ENCODE measurements around the gene TMIGD2.
A peak's percentile ranks its signal among the peaks of the same experiment; 100 is the strongest.
"Not testable (repeated sequence)": the region's sequence is repeated elsewhere in the genome, so short reads cannot be mapped to it uniquely, and the experiment has no call there.

TMIGD2 gene

DNA sequence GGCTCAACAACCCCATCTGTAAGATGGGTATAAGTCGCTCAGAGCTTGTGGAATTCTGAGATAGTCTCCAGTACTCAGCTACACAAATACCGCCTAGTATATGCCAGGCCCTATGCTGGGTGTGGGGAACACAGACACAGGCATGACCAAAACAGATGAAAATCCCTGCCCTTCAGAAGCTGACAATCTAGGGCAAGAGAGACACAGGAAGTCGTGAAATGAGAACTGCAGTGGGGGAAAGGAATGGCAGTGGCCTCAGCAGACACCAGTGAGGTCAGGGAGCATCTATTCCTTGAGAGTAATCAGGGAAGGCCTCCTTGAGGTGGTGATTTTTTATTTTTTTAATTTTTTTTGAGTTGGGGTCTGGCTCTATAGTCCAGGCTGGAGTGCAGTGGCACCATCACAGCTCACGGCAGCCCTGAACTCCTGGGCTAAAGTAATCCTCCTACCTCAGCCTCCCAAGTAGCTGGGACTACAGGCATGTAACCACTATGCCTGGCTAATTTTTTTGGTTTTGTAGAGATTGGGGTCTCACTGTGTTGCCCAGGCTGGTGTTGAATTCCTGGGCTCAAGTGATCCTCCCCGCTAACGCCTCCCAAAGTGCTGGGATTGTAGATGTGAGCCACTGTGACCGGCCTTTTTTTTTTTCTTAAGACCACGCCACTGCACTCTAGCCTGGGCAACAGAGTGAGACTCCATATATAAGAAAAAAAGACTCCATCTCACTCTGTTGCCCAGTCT is 3.2 kb downstream of the TMIGD2 start:
- H3K4me3 ChIP-seq (ENCODE audit: low read depth, low read length) = no peak overlapping the region

DNA sequence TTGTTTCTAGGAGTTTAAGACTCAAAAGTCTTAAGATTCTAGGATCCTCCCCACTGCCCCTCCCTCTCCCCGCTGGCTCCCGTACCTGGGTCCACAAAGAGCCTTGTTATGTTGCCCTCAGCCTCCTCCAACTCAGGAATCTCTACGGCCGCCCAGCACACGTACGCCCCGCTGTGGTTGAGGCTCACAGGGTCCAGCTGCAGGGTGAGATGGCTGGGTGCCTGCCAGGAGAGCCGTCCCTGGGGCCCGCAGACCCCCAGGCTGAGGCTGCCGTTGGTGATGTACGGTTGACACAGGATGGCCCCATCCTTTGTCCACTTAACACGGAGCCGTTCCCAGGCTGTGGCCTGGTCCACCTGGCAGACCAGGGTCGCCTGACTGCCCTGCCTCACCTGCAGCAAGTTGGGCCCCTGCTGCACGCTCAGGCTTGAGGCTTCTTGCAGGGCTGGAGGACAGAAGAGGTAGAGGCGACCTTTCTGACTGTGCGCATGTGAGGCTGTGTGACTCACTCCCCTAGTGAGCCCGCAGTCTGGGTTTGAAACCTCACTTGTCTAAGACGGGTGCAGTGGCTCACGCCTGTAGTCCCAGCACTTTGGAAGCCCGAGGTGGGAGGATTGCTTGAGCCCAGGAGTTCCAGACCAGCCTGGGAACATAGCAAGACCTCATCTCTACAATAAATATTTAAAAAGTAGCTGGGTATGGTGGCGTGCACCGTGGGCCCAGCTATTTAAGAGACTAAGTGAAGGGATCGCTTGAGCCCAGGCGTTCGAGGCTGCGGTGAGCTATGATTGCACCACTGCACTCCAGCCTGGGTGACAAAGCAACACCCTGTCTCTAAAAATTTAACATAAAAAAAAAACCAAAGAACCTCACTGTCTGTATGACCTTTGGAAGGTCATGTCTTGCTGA is 4.0 kb downstream of the TMIGD2 start:
- H3K4me3 ChIP-seq (ENCODE audit: low read depth, low read length) = no peak overlapping the region

DNA sequence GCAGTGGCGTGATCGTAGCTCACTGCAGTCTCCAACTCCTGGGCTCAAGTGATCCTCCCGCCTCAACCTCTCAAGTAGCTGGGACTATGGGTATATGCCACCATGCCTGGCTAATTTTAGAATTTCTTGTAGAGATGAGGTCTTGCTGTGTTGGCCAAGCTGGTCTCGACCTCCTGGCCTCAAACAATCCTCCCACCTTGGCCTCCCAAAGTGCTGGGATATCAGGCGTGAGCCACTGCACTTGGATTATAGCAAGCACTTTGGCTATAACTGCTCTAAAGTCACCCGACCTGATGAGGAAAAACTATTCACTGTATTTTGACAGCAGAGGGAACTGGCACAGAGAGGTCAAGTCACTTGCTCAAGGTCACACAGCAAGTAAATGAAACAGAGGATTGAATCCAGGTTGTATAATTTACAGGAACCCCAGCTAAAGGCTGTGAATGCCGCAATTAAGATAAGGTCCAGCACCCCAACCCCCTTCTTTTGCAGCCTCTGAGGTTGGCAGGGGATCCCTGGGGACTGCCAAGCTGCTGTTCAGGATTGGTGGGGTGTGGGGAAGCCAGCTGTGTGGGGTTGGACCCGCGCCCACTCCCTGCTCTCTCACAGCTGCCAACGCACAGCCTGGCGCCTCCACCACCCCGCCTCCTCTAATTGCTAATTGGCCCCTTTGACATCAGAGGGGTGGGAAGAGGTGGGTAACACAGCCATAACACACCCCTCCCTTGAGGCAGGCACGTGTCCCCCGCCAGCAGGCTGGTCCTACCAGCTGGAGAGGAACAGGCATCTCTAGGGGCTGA is 6.0 kb downstream of the TMIGD2 start:
- H3K4me3 ChIP-seq (ENCODE audit: low read depth, low read length) = no peak overlapping the region

DNA sequence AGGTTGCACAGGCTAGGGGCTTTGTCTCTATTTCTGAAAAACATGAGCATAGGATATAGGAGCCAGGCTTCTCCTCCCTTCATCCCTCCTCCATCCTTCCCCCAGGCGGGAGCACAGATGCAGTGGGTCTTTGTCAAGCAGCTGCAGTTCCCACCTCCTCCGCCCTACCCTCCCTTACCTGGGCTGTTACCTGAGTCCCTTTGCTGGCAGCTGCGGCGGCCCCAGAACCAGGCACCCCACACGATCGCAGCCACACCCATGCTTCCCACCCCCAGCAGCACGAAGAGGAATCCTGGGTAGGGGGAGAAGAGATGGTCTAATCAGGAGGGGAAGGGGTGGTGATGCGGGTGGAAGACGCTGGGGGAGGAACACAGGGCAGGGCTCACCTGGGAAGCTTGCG is 7.8 kb downstream of the TMIGD2 start:
- H3K4me3 ChIP-seq (ENCODE audit: low read depth, low read length) = no peak overlapping the region

DNA sequence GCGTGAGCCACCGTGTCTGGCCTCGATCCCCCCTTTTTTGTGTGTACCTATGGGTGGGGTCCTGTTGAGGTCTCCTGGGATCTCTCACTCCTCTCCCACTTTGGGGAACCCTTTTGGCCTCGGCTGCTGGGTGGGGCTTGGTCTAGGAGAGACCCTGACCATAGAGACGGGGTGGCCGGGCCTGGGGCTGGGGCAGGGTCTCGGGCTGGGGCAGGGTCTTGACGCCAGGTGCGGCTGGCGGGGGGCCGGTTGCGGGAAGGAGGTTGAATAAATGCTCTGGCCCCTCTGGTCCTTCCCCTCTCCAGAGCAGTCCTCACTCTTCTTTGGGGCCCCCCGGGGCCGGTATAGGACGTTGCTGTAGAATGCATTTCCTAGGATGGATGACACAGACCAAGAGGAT is 9.7 kb downstream of the TMIGD2 start:
- H3K4me3 ChIP-seq (ENCODE audit: low read depth, low read length) = no peak overlapping the region

DNA sequence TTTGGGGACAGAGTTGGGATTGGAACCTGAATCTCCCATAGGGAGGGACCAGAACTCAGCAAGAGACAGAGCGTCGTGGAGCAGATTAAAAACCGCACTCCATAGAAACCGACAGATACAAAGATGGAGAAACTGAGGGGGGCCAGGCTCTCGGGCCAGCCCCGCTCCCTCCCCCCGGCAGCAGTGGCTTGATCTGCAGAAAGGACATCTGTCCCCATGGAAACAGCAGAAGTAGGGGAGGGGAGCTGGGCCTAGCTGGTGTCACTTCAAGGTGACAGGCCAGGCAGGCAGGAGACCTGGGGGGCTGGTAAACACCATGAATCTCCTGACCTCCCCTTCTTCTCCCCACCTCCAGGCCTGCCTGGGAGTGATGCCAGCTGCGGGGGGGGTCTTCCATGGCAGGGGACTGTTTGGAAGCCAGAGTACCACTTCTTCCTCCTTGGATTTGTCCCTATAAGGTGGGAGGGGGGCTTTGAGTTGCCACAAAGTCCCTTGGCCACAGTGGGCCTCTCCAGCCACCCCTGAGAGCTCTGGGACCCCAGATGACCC is 10.9 kb downstream of the TMIGD2 start:
- no peak overlapping the region for H3K4me3 ChIP-seq (ENCODE audit: low read depth, low read length)

DNA sequence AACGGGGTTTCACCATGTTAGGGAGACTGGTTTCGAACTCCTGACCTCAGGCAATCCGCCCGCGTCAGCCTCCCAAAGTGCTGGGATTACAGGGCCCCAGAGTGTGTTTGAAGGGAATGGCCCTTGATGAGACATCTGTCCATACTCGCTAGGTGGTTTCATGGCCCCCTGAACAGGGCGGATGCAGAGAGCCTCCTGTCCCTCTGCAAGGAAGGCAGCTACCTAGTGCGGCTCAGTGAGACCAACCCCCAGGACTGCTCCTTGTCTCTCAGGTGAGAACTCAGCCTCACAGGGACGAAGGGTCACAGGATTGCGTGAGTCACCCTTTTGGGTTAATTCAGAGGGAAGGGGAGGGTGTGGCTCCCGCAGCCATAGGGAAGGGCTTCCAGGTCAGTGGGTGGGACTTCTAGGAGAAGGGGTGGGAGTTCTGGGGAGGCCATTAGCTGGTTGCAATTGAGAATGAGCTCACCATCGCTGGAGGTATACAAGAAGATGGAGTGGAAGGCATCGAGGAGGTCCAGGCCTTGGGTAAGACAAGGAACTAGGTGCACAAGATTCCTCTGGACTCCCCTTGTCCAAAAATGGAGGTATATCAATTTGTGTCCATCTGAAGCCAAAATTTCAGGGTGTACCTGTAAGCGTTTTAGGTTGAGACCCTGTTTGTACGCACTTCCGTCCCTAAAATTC is 14.0 kb downstream of the TMIGD2 start:
- no peak overlapping the region for H3K4me3 ChIP-seq (ENCODE audit: low read depth, low read length)

DNA sequence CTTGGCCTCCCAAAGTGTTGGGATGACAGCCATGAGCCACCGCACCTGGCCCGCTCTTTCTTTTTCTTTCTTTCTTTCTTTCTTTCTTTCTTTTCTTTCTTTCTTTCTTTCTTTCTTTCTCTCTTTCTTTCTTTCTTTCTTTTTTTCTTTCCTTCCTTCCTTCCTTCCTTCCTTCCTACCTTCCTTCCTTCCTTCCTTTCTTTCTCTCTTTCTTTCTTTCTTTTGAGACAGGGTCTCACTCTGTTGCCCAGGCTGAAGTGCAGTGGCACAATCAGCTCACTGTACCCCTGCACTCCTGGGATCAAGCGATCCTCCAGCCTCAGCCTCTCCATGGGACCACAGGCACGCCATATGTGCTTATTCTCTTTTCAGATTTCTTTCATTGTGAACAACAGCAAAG is 16.0 kb downstream of the TMIGD2 start:
- H3K4me3 ChIP-seq (ENCODE audit: low read depth, low read length) = not testable (repeated sequence)

DNA sequence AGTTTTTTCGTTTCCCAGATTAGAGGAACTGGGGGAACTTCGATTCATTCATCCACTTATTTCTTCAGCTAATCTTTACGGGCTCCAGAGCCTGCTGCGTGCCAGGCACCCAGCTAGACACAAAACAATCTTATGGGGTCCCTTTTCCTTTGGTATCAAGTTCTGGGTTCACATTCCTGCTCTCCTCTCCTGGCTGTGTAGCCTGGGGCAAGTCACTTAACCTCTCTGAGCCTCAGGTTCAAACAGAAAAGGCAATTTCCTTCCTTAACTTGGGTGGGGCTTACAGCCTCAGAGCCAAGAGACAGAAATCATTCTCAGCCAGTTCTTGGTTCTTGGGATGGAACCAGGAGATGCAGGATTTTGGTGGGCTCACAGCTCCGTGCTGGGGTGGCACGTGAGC is 17.2 kb downstream of the TMIGD2 start:
- H3K4me3 ChIP-seq (ENCODE audit: low read depth, low read length) = no peak overlapping the region

DNA sequence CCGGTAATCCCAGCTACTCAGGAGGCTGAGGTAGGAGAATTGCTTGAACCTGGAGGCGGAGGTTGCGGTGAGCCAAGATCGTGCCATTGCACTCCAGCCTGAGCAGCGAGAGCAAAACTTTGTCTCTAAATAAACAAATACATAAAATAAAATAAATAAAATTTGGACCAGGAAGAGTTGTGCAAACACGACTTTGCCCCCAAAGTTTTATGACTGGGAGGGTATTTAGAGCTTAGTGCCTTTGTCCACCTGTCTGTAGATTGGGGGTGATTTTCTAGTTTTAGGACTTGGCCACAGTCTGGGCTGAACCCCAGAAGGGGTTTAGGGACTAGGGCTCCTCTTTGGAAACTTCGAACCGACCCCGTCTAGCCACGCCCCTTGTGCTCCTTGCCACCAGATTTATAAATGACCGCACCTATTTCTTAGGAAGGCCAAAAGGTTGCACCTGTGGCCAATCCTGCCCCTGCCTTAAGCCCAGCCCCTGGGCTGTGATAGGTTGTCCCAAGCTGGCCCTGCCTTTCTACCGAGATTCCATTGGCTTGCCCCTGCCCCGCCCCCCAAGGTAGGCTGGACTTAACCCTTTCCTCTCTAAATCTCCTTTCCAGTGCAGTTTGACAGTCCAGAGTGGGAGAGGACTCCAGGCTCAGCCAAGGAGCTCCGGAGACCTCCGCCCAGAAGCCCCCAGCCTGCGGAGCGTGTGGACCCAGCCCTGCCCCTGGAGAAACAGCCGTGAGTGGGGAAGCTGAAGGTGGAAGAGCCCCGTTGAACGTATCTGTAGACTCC is 17.8 kb downstream of the TMIGD2 start:
- H3K4me3 ChIP-seq (ENCODE audit: low read depth, low read length) = no peak overlapping the region

DNA sequence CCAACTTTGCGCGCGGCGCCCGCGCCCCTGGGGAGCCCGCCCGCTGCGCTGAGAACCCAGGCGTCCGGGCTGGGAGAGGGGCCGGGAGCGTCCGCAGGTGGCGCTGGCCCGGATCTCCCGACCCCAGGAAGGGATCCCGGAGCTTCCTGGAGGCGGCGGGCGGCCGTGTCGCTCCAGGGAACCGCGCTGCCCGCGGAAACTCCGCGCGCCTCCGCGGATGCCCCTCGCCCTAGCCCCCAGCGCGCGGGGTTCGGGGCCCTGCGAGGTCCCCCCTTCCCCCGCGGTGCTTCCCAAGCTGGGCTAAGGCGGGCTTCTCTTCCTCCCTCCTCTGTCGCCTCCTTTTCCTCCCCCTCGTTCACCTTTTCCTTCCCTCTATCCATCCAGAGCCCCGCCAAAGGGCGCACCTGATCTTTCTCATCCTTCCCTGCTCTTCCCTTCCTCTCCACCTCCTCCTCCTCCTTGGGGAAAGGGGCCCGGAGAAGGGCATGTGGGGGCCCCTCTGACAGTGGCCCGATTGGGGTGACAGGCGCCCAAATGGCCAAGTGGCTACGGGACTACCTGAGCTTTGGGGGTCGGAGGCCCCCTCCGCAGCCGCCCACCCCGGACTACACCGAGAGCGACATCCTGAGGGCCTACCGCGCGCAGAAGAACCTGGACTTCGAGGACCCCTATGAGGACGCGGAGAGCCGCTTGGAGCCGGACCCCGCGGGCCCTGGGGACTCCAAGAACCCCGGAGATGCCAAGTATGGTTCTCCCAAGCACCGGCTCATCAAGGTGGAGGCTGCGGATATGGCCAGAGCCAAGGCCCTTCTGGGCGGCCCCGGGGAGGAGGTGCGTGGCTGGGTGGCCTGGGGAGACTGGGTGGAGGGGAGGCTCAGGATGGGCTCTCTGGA is 22.4 kb downstream of the TMIGD2 start:
- peak overlapping the region; percentile 53 for H3K4me3 ChIP-seq (ENCODE audit: low read depth, low read length)

DNA sequence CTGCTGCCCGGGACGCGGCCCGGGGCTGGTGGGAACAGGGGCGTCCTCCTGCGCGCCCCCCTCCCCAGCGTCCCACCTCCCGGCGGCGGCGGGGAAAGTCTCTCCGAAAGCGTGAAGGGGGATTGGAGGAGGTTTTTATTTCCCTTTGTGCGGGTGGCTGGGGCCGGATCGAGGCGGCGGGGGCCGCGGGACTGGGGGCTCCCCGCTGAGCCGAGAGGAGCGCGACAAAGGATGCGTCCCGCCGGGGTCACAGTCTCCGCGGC is 23.0 kb downstream of the TMIGD2 start:
- H3K4me3 ChIP-seq (ENCODE audit: low read depth, low read length) = peak overlapping the region; percentile 53

DNA sequence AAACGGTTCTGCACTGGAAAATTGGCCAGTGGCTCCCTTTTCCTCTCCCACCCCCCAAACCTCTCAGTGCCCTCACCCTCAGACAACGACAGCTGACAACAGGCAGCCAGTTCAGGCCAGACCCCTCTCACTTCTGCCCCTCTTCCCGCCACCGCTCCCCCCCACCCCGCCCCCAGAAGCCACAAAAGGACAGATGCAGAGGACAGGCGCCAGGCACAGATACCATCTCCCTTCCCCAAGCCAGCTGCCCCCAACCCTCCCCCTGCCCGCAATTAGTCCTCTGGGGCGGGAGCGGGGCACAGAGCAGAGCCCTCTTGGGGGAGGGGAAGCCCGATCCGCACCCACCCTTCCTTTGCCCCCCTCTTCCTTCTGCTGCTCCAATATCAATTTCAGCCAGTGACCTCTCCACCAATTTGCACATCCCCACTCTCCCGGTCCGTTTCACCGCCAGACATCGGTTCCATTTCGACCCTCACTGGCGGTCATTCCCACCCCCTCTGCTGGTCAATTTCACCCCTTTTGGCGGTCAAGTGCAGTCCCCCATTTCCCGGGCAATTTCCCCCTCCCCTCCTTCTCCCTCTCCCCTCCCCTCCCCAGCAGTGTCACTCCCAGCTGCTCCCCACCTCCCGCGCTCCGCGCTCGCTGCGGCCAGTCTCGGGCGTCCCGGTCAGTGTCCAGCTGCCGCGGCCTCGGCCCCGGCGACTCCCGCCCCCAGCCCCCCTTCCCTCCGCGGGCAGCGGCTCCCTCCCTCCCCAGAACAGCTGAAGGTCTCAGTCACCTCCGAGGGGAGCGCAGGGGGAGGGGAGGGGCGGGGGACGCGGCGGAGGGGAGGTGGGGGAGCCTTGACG is 23.5 kb downstream of the TMIGD2 start, which contains the start of gene SHD:
Gene SHD, plus strand, starts transcription at position 848 of the 848 bp plus-strand sequence. CDS start 798 bp downstream, outside the sequence.
- H3K4me3 ChIP-seq (ENCODE audit: low read depth, low read length) = peak within 1 kb of the TSS; percentile 53

DNA sequence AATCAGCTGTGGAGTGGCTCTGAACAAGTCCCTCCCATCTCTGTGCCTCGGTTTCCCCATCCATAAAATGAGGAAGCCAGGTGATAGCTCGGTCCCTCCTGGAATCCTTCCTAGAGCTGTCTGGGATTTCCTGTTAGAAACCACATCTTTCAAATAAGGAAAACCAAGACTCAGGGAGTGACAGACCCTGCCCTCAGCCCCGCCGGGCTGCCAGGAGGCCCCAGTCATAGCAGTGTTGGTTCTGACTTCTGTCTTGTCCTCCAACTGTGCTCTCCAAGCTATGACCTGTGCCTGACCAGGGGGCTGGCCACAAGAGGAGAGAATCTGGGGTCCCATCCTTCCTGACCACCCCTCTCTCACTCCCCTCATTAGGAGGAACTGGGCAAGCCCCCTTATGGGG is 24.2 kb downstream of the TMIGD2 start:
- H3K4me3 ChIP-seq (ENCODE audit: low read depth, low read length) = no peak overlapping the region

DNA sequence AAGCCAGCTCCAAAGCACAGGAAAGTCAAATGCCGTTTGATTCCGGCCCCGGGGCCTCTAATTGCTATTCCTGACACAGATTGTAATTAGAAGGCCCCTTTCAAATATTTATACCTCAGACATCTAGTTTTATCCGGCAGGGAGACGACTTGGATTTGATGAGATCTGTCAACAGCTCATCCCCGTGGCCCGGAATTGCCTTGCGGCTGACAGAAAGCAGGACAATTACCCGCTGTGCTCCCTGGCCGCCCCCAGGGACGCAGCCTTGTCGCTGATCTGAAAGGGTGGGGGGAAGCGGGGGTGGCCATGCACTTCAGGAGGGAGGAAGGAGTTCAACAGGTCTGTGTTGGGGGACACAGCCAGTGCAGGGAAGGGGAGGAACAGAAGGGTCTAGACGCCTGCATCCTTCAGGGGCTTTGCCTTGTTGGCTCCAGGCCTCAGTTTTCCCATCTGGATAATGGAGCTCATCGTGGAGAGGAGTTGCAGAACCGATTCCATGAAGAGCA is 24.9 kb downstream of the TMIGD2 start:
- no peak overlapping the region for H3K4me3 ChIP-seq (ENCODE audit: low read depth, low read length)

DNA sequence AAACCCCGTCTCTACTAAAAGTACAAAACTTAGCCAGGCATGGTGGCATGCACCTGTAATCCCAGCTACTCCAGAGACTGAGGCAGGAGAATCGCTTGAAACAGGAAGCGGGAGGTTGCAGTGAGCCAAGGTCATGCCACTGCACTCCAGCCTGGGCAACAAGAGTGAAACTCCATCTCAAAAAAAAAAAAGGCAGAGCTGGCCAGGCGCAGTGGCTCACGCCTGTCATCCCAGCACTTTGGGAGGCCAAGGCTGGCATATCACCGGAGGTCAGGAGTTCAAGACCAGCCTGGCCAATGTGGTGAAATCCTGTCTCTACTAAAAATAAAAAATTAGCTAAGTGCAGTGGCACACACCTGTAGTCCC is 27.9 kb downstream of the TMIGD2 start:
- H3K4me3 ChIP-seq (ENCODE audit: low read depth, low read length) = not testable (repeated sequence)

DNA sequence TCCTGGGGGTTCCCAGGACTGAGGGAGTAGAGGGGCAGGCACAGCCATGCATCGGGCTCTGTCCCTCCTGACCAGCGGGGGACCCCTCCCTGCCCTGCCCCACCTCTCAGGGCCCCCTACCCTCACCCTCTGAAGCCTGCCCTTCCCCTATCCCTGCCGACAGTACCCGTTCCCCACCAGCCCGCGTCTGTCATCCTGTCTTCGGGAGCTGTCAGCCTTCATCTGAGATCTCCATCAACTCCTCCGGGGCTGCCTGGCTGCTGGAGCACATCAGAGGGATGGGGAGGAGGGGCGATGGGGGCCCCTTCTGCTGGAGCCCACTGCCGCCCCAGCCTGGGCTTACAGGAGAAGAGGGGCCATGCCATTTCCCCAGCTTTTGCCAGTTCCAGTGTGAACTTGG is 29.3 kb downstream of the TMIGD2 start:
- H3K4me3 ChIP-seq (ENCODE audit: low read depth, low read length) = no peak overlapping the region
